ENCODE data around the gene UQCC2. TPM values are rescaled to one million over a fixed set of nuclear protein-coding genes. Genes with fewer than 3 reads are reported as not detected.
A peak's percentile ranks its signal among the peaks of the same experiment; 100 is the strongest.

The UQCC2 gene
- total RNA-seq, 1 donor from 2014 or later: 18.8 TPM

GRCh38 chr6:33707771-33708170 is 3.7 kb downstream of the UQCC2 start:
- no peak for DNase-seq (ENCODE audit: low read depth in 2 of 2)

GRCh38 chr6:33705955-33706725 is 5.4 kb downstream of the UQCC2 start:
- no peak for DNase-seq (ENCODE audit: low read depth in 2 of 2)

GRCh38 chr6:33705268-33705885 is 6.1 kb downstream of the UQCC2 start:
- DNase-seq (ENCODE audit: low read depth in 2 of 2): no peak

- no peak for DNase-seq (ENCODE audit: low read depth in 2 of 2)
These were observed 7.1 kb downstream of the UQCC2 start for GRCh38 chr6:33704215-33705066.

GRCh38 chr6:33702345-33702977 is 9.0 kb downstream of the UQCC2 start:
- DNase-seq (ENCODE audit: low read depth in 2 of 2): peak; percentile 70 to 74

- DNase-seq (ENCODE audit: low read depth in 2 of 2): peak; percentile 56 to 86
These were observed 11.0 kb downstream of the UQCC2 start for GRCh38 chr6:33700391-33701050.

- no peak for DNase-seq (ENCODE audit: low read depth in 2 of 2)
These were observed 11.8 kb downstream of the UQCC2 start for GRCh38 chr6:33699739-33700138.

GRCh38 chr6:33699131-33699530 is 12.4 kb downstream of the UQCC2 start:
- DNase-seq (ENCODE audit: low read depth in 2 of 2): peak in 1 of 2 donors; percentile 79

GRCh38 chr6:33698494-33698893 is 13.0 kb downstream of the UQCC2 start:
- no peak for DNase-seq (ENCODE audit: low read depth in 2 of 2)

- DNase-seq (ENCODE audit: low read depth in 2 of 2): no peak
These were observed 13.7 kb downstream of the UQCC2 start for GRCh38 chr6:33697845-33698244.

- DNase-seq (ENCODE audit: low read depth in 2 of 2): peak; percentile 92 to 97
These were observed 14.7 kb downstream of the UQCC2 start for GRCh38 chr6:33696548-33697518.

GRCh38 chr6:33696076-33696475 is 15.4 kb downstream of the UQCC2 start:
- DNase-seq (ENCODE audit: low read depth in 2 of 2): no peak

- DNase-seq (ENCODE audit: low read depth in 2 of 2): no peak
These were observed 16.0 kb downstream of the UQCC2 start for GRCh38 chr6:33695451-33695887.

- no peak for DNase-seq (ENCODE audit: low read depth in 2 of 2)
These were observed 16.5 kb downstream of the UQCC2 start for GRCh38 chr6:33694977-33695376.

GRCh38 chr6:33694401-33694931 is 17.0 kb downstream of the UQCC2 start:
- peak; percentile 68 to 81 for DNase-seq (ENCODE audit: low read depth in 2 of 2)

- no peak for DNase-seq (ENCODE audit: low read depth in 2 of 2)
These were observed 18.1 kb downstream of the UQCC2 start for GRCh38 chr6:33693186-33694105.

- DNase-seq (ENCODE audit: low read depth in 2 of 2): peak in 1 of 2 donors; percentile 84
These were observed 18.7 kb downstream of the UQCC2 start for GRCh38 chr6:33692760-33693158.

- DNase-seq (ENCODE audit: low read depth in 2 of 2): no peak
These were observed 19.3 kb downstream of the UQCC2 start for GRCh38 chr6:33692078-33692759.

Data from lung microvascular endothelial cell (primary cell).